ENCODE measurements around the gene MIX23. TPM values are rescaled to one million over a fixed set of nuclear protein-coding genes. Genes with fewer than 3 reads are reported as not detected.
A peak's percentile ranks its signal among the peaks of the same experiment; 100 is the strongest.

MIX23 gene
- total RNA-seq, 2 experiments from 2014 or later: 154 to 168 TPM

GRCh38 chr3:122365073-122365472 lies 18.0 kb downstream of the MIX23 start:
- POLR2A ChIA-PET: no interaction called here
- CTCF ChIA-PET: interaction anchor here (0.9 to 1.3 kb wide), 2 partner anchors 9 to 819 kb away, joined by 3 read pairs; no protein-coding TSS in a partner anchor
- Mint-ChIP-seq H3K4me1 (ENCODE audit: low read depth) (peaks cover 20% of the 10 kb centered on the region), H3K9me3 (no peaks in the 10 kb centered on the region), H3K36me3 (ENCODE audit: low read depth) (peaks cover 51% of the 10 kb centered on the region), H3K4me3 (no peak overlapping the region), H3K27ac (peak overlapping the region; percentile 78), H3K27me3 (no peaks in the 10 kb centered on the region)
- ATAC-seq (peak; percentile 57), DNase-seq (no peak)
- intact Hi-C loops (cut with micrococcal nuclease): no loop called here
- TF ChIP-seq, protein P1, sequence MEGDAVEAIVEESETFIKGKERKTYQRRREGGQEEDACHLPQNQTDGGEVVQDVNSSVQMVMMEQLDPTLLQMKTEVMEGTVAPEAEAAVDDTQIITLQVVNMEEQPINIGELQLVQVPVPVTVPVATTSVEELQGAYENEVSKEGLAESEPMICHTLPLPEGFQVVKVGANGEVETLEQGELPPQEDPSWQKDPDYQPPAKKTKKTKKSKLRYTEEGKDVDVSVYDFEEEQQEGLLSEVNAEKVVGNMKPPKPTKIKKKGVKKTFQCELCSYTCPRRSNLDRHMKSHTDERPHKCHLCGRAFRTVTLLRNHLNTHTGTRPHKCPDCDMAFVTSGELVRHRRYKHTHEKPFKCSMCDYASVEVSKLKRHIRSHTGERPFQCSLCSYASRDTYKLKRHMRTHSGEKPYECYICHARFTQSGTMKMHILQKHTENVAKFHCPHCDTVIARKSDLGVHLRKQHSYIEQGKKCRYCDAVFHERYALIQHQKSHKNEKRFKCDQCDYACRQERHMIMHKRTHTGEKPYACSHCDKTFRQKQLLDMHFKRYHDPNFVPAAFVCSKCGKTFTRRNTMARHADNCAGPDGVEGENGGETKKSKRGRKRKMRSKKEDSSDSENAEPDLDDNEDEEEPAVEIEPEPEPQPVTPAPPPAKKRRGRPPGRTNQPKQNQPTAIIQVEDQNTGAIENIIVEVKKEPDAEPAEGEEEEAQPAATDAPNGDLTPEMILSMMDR (IDR thresholded peaks at IDR 0.05): no peak

DNA sequence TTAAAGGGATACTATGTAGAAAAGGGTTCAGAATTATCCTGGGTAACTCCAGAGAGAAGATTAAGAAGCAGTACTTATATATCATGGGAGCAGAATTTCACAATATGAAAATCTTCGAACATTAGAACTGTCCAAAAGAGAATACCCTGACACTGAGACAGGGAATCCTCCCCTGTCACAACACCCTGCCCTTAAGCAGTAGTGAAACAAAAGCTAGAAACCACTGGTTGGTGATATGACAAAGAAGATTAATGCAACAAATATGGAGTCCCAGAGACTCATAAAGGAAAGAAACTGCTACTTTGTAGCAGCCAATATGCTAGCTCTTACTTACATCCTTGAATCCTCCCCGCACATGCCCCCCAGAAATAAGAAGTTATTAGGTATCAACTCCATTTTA lies 18.5 kb downstream of the MIX23 start:
- no peak for ATAC-seq
- POLR2A ChIA-PET: no interaction called here
- Mint-ChIP-seq H3K4me1 (ENCODE audit: low read depth) (peaks cover 20% of the 10 kb centered on the region), H3K9me3 (no peaks in the 10 kb centered on the region), H3K4me3 (no peak overlapping the region), H3K36me3 (ENCODE audit: low read depth) (peaks cover 52% of the 10 kb centered on the region), H3K27me3 (no peaks in the 10 kb centered on the region), H3K27ac (peak overlapping the region; percentile 78)
- no peak for DNase-seq
- intact Hi-C loops (cut with micrococcal nuclease): no loop called here
- TF ChIP-seq, protein P1 (IDR thresholded peaks at IDR 0.05): no peak
- CTCF ChIA-PET: interaction anchor here (0.9 to 1.3 kb wide), 2 partner anchors 8 to 818 kb away, joined by 3 read pairs; no protein-coding TSS in a partner anchor

DNA sequence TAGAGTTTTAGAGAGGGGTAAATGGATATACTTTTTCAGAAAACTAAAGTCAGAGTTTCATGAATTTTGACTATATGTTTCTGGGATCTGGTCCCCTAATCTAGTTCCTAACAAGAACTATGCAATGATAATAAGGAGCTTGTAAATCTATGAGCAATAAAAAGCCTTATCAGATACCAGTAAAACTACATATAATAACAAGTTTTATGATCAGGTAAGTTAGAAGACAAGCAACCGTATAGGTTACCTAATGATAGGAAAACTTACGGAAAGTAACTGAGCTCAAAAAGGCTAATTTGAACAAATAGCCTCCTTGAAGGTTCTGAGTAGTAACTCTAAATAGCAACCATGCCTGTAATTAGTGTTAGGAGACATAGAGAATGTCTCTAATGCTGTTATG lies 21.0 kb downstream of the MIX23 start:
- Mint-ChIP-seq H3K27me3 (no peaks in the 10 kb centered on the region), H3K9me3 (no peaks in the 10 kb centered on the region), H3K4me3 (no peak overlapping the region), H3K36me3 (ENCODE audit: low read depth) (peaks cover 45% of the 10 kb centered on the region), H3K4me1 (ENCODE audit: low read depth) (peaks cover 25% of the 10 kb centered on the region), H3K27ac (no peak overlapping the region)
- intact Hi-C loops (cut with micrococcal nuclease): no loop called here
- DNase-seq (no peak), ATAC-seq (no peak)
- POLR2A ChIA-PET: no interaction called here
- TF ChIP-seq, protein P1 (IDR thresholded peaks at IDR 0.05): no peak
- CTCF ChIA-PET: interaction anchor here (1.3 to 1.8 kb wide), 3 partner anchors 9 to 366 kb away, joined by 3 to 5 read pairs (median 4); no protein-coding TSS in a partner anchor

DNA sequence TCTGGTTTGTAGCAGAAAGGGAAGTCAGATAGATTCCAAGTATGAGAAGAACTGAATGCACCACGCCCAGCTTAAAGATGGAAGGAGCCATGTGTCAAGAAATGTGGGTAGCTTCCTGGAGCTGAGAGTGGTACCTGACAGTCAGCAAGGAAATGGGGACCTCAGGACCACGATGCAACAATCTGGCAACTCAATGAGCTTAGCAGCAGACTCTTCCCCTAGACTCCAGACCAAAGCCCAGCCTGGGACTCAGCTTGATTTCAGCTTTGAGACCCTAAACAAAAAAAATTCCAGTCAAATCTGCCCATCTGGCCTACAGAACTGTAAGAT lies 24.4 kb downstream of the MIX23 start:
- peak overlapping the region; percentile 72 for H3K27ac Mint-ChIP-seq
- H3K36me3 Mint-ChIP-seq (ENCODE audit: low read depth): peaks cover 18% of the 10 kb centered on the region
- no peaks in the 10 kb centered on the region for H3K9me3 Mint-ChIP-seq
- H3K4me3 Mint-ChIP-seq: no peak overlapping the region
- intact Hi-C loops (cut with micrococcal nuclease): no loop called here
- ChIA-PET POLR2A (no interaction called here), CTCF (interaction anchor here (1.8 kb wide), 1 partner anchor 257 kb away, joined by 6 read pairs; no protein-coding TSS in a partner anchor)
- DNase-seq: peak; percentile 22
- TF ChIP-seq, protein P1 (IDR thresholded peaks at IDR 0.05): no peak
- peaks cover 7% of the 10 kb centered on the region for H3K4me1 Mint-ChIP-seq (ENCODE audit: low read depth)
- ATAC-seq: peak; percentile 55
- H3K27me3 Mint-ChIP-seq: no peaks in the 10 kb centered on the region

GRCh38 chr3:122357828-122358702 lies 25.0 kb downstream of the MIX23 start:
- intact Hi-C loops (cut with micrococcal nuclease): no loop called here
- peak overlapping the region; percentile 72 for H3K27ac Mint-ChIP-seq
- no peaks in the 10 kb centered on the region for H3K27me3 Mint-ChIP-seq
- H3K36me3 Mint-ChIP-seq (ENCODE audit: low read depth): peaks cover 13% of the 10 kb centered on the region
- POLR2A ChIA-PET: interaction anchor here (1.1 kb wide), 1 partner anchor 9 kb away, joined by 3 read pairs; no protein-coding TSS in a partner anchor
- TF ChIP-seq, protein P1 (IDR thresholded peaks at IDR 0.05): no peak
- no peaks in the 10 kb centered on the region for H3K9me3 Mint-ChIP-seq
- CTCF ChIA-PET: interaction anchor here (1.8 kb wide), 1 partner anchor 257 kb away, joined by 6 read pairs; no protein-coding TSS in a partner anchor
- H3K4me1 Mint-ChIP-seq (ENCODE audit: low read depth): peaks cover 7% of the 10 kb centered on the region
- no peak overlapping the region for H3K4me3 Mint-ChIP-seq
- DNase-seq (no peak), ATAC-seq (no peak)
